Measurements from ENCODE around the gene CFLAR. TPM values are rescaled to one million over a fixed set of nuclear protein-coding genes. Genes with fewer than 3 reads are reported as not detected.

The CFLAR gene
- total RNA-seq, 4 donors from 2014 or later: 71.9 to 132 (median 114) TPM

GRCh38 chr2:201127152-201127511, 11.2 kb downstream of the CFLAR start:
- peak overlapping the region; percentile 84 to 100 (median 95) for H3K27ac ChIP-seq
- 45 to 49% methylated on average over 2 of the region's 2 CpGs for WGBS, 2 donors
- intact Hi-C loops (cut with DNase I): no loop called here
- H3K4me3 ChIP-seq: peak overlapping the region in 3 of 4 donors; percentile 12 to 77 (median 25)
- no peaks in the 10 kb centered on the region for H3K27me3 ChIP-seq
- TF ChIP-seq CTCF (IDR thresholded peaks at IDR 0.05) (no peak), POLR2A (IDR thresholded peaks at IDR 0.05) (peak in 1 of 4 donors; percentile 5)
- H3K9me3 ChIP-seq: no peaks in the 10 kb centered on the region
- peaks cover 74 to 100% (median 94%) of the 10 kb centered on the region in 3 donors for H3K4me1 ChIP-seq
- H3K36me3 ChIP-seq: peaks cover 0 to 7% (median 0%) of the 10 kb centered on the region in 3 donors
- no peak for DNase-seq

GRCh38 chr2:201127570-201127969, 11.6 kb downstream of the CFLAR start:
- Histone ChIP-seq H3K27ac (peak overlapping the region; percentile 84 to 100 (median 95)), H3K9me3 (no peaks in the 10 kb centered on the region), H3K4me3 (peak overlapping the region in 3 of 4 donors; percentile 12 to 77 (median 25)), H3K27me3 (no peaks in the 10 kb centered on the region), H3K36me3 (peaks cover 0 to 7% (median 0%) of the 10 kb centered on the region in 3 donors), H3K4me1 (peaks cover 74 to 100% (median 94%) of the 10 kb centered on the region in 3 donors)
- 13 to 15% methylated on average over 5 of the region's 5 CpGs for WGBS, 2 donors
- no peak for DNase-seq
- intact Hi-C loops (cut with DNase I): no loop called here
- TF ChIP-seq POLR2A (IDR thresholded peaks at IDR 0.05) (peak in 1 of 4 donors; percentile 24), CTCF (IDR thresholded peaks at IDR 0.05) (no peak)

GRCh38 chr2:201128033-201128432, 12.1 kb downstream of the CFLAR start:
- no peak for DNase-seq
- Histone ChIP-seq H3K9me3 (no peaks in the 10 kb centered on the region), H3K36me3 (peaks cover 0 to 7% (median 4%) of the 10 kb centered on the region in 3 donors), H3K27ac (peak overlapping the region; percentile 84 to 100 (median 95)), H3K27me3 (no peaks in the 10 kb centered on the region), H3K4me3 (peak overlapping the region in 1 of 4 donors; percentile 77), H3K4me1 (peaks cover 70 to 100% (median 94%) of the 10 kb centered on the region in 3 donors)
- no peak for TF ChIP-seq POLR2A (IDR thresholded peaks at IDR 0.05)
- TF ChIP-seq CTCF (IDR thresholded peaks at IDR 0.05): no peak
- intact Hi-C loops (cut with DNase I): no loop called here
- WGBS, 2 donors: 62 to 65% methylated on average over 1 of the region's 1 CpG

GRCh38 chr2:201128933-201129505, 13.1 kb downstream of the CFLAR start:
- Histone ChIP-seq H3K4me1 (peaks cover 62 to 100% (median 87%) of the 10 kb centered on the region in 3 donors), H3K4me3 (peak overlapping the region in 3 of 4 donors; percentile 14 to 39 (median 16)), H3K27ac (peak overlapping the region; percentile 84 to 100 (median 91)), H3K9me3 (no peaks in the 10 kb centered on the region), H3K36me3 (peaks cover 0 to 14% (median 7%) of the 10 kb centered on the region in 3 donors), H3K27me3 (no peaks in the 10 kb centered on the region)
- no peak for TF ChIP-seq CTCF (IDR thresholded peaks at IDR 0.05)
- TF ChIP-seq POLR2A (IDR thresholded peaks at IDR 0.05): no peak
- WGBS, 2 donors: 6 to 32% methylated on average over 3 to 4 of the region's 4 CpGs
- intact Hi-C loops (cut with DNase I): no loop called here
- no peak for DNase-seq

GRCh38 chr2:201130524-201131186, 14.7 kb downstream of the CFLAR start:
- Histone ChIP-seq H3K4me1 (peaks cover 50 to 100% (median 84%) of the 10 kb centered on the region in 3 donors), H3K9me3 (no peaks in the 10 kb centered on the region), H3K27me3 (no peaks in the 10 kb centered on the region), H3K36me3 (peaks cover 5 to 30% (median 7%) of the 10 kb centered on the region in 3 donors), H3K27ac (peak overlapping the region; percentile 84 to 100 (median 91)), H3K4me3 (peak overlapping the region in 3 of 4 donors; percentile 3 to 38 (median 5))
- intact Hi-C loops (cut with DNase I): no loop called here
- DNase-seq: no peak
- TF ChIP-seq POLR2A (IDR thresholded peaks at IDR 0.05) (peak in 1 of 4 donors; percentile 35), CTCF (IDR thresholded peaks at IDR 0.05) (no peak)
- 6 to 38% methylated on average over 2 to 3 of the region's 3 CpGs for WGBS, 2 donors

Measured in esophagus squamous epithelium (tissue), 5 donors.